HCT116 (cell line): ENCODE data around the gene HIPK2. TPM values are rescaled to one million over a fixed set of nuclear protein-coding genes. Genes with fewer than 3 reads are reported as not detected.

Experiments
- ATAC-seq: fragments of 200-7000 bp; cut with Tn5 transposase; 2 replicates; pipeline ENCODE4 v1.9.1; 2020; ENCODE audit warnings: mild to moderate bottlenecking, moderate library complexity
- BruUV-seq: library from RNA; stranded (reverse); fragments of 400-500 nt; replicated peaks from 2 replicates; lab custom pipeline; 2021; lab: Mats Ljungman, UMichigan
- CTCF ChIA-PET: fragments of 300-600 bp; sonication (Branson Sonifier 250); formaldehyde crosslinking; loops from one replicate; lab custom pipeline; 2021; ENCODE audit warnings: antibody characterized with exemption; lab: Charles Lee
- POLR2A ChIA-PET: fragments of 300-600, 350-600 bp; sonication (Branson Sonifier 250); formaldehyde crosslinking; loops from one replicate; lab custom pipeline; 2021; ENCODE audit warnings: antibody characterized with exemption; lab: Charles Lee
- RAD21 ChIA-PET, 2 experiments: fragments of 300-600 bp; sonication (Branson Sonifier 250); formaldehyde crosslinking; loops; one replicate each; lab custom pipeline; 2023; ENCODE audit warnings: low total read pairs in 2 of 2; ENCODE audit not compliant: uncharacterized antibody in 2 of 2, unreplicated experiment in 2 of 2, low non-redundant PET in 1 of 2; lab: Charles Lee
- DNase-seq: peaks from one replicate; pipeline ENCODE4 v3.0.0-alpha.2; 2010; ENCODE audit warnings: low read depth, low spot score
- H2AFZ ChIP-seq: fragments of 200-600 bp; shearing (Covaris generic), sonication (generic); 2 replicates; pipeline ENCODE4 v1.6.1; 2017; ENCODE audit warnings: low read depth, mixed run types, mixed read lengths, antibody characterized with exemption, low read length; ENCODE audit not compliant: poor library complexity, severe bottlenecking
- H3K27ac ChIP-seq: 2 replicates; pipeline ENCODE4 v1.5.1; 2012; ENCODE audit warnings: low read depth, low read length
- H3K27me3 ChIP-seq: fragments of 200-600 bp; sonication (generic); 2 replicates; pipeline ENCODE4 v1.6.1; 2016; ENCODE audit warnings: mixed run types, low read length, mixed read lengths; ENCODE audit not compliant: insufficient read depth
- H3K36me3 ChIP-seq, 2 experiments: fragments of 200-500 bp in 1 of 2; fragments of 200-600 bp in 1 of 2; sonication (Bioruptor generic) in 1 of 2; sonication (generic) in 1 of 2; 2 replicates each; pipeline versions ENCODE4 v1.5.1 to v1.6.1; 2014 to 2016; ENCODE audit warnings: low read length in 2 of 2, inconsistent platforms in 1 of 2, mixed read lengths in 1 of 2, mixed run types in 1 of 2; ENCODE audit not compliant: insufficient read depth in 2 of 2, control insufficient read depth in 1 of 2
- H3K4me1 ChIP-seq, 2 experiments: fragments of 200-600 bp in 1 of 2; sonication (generic) in 1 of 2; 2 replicates each; pipeline versions ENCODE4 v1.5.1 to v1.6.1; 2012 to 2017; ENCODE audit warnings: low read length in 2 of 2, inconsistent platforms in 1 of 2, mild to moderate bottlenecking in 1 of 2, mixed read lengths in 1 of 2, mixed run types in 1 of 2, moderate library complexity in 1 of 2; ENCODE audit not compliant: insufficient read depth in 2 of 2, control insufficient read depth in 1 of 2
- H3K4me2 ChIP-seq: fragments of 200-600 bp; sonication (generic); 2 replicates; pipeline ENCODE4 v1.6.1; 2017; ENCODE audit warnings: mixed run types, low read length, mixed read lengths
- H3K4me3 ChIP-seq, 2 experiments: fragments of 200-600 bp in 1 of 2; sonication (generic) in 1 of 2; replicated peaks in 1 of 2; 2 replicates each; pipeline ENCODE4 v1.5.1; 2011 to 2016; ENCODE audit warnings: low read length in 2 of 2, control low read depth in 1 of 2, low read depth in 1 of 2, mild to moderate bottlenecking in 1 of 2, mixed read lengths in 1 of 2, mixed run types in 1 of 2
- H3K79me2 ChIP-seq: fragments of 200-600 bp; sonication (generic); 2 replicates; pipeline ENCODE4 v1.6.1; 2017; ENCODE audit warnings: mild to moderate bottlenecking, mixed run types, low read length, moderate library complexity, mixed read lengths; ENCODE audit not compliant: insufficient read depth
- H3K9ac ChIP-seq: fragments of 200-600 bp; sonication (generic); 2 replicates; pipeline ENCODE4 v1.6.1; 2016; ENCODE audit warnings: low read length, mixed read lengths
- H3K9me2 ChIP-seq: fragments of 200-600 bp; sonication (generic), shearing (Covaris generic); 2 replicates; pipeline ENCODE4 v1.6.1; 2017; ENCODE audit warnings: mixed run types, mild to moderate bottlenecking, moderate library complexity; ENCODE audit not compliant: insufficient read depth
- H3K9me3 ChIP-seq, 2 experiments: fragments of 200-500 bp in 1 of 2; fragments of 200-600 bp in 1 of 2; sonication (Bioruptor generic) in 1 of 2; sonication (generic) in 1 of 2; 2 replicates each; pipeline ENCODE4 v1.6.1; 2014 to 2017; ENCODE audit warnings: low read length in 2 of 2, mixed read lengths in 2 of 2, inconsistent platforms in 1 of 2, low read depth in 1 of 2, mild to moderate bottlenecking in 1 of 2, mixed run types in 1 of 2, moderate library complexity in 1 of 2; ENCODE audit not compliant: control insufficient read depth in 1 of 2, insufficient read depth in 1 of 2
- H4K20me1 ChIP-seq: fragments of 200-600 bp; sonication (generic), shearing (Covaris generic); 2 replicates; pipeline ENCODE4 v1.6.1; 2017; ENCODE audit warnings: mixed run types, mild to moderate bottlenecking, moderate library complexity; ENCODE audit not compliant: insufficient read depth
- ATF3 ChIP-seq: IDR thresholded peaks from 2 replicates; pipeline ENCODE4 v1.6.1; 2012
- CEBPB ChIP-seq: IDR thresholded peaks from 2 replicates; pipeline ENCODE4 v1.6.1; 2012; ENCODE audit warnings: low read depth
- EGR1 ChIP-seq: IDR thresholded peaks from 2 replicates; pipeline ENCODE4 v1.6.1; 2012; ENCODE audit warnings: low read depth
- EZH2phosphoT487 ChIP-seq: fragments of 200-600 bp; IDR thresholded peaks from 2 replicates; pipeline ENCODE4 v1.6.1; 2018; ENCODE audit warnings: antibody characterized with exemption, borderline replicate concordance
- POLR2A ChIP-seq: IDR thresholded peaks from 2 replicates; pipeline ENCODE4 v1.7.0; 2011; ENCODE audit warnings: borderline replicate concordance; ENCODE audit not compliant: insufficient read depth, insufficient read length; ENCODE audit errors: extremely low read depth
- RAD21 ChIP-seq: IDR thresholded peaks from 2 replicates; pipeline ENCODE4 v1.6.1; 2012; ENCODE audit warnings: low read depth, mild to moderate bottlenecking
- REST ChIP-seq: IDR thresholded peaks from 2 replicates; pipeline ENCODE4 v1.6.1; 2012; ENCODE audit warnings: low read depth
- SRF ChIP-seq: IDR thresholded peaks from 2 replicates; pipeline ENCODE4 v1.6.1; 2012; ENCODE audit warnings: low read depth
- YY1 ChIP-seq: IDR thresholded peaks from 2 replicates; pipeline ENCODE4 v1.6.1; 2011; ENCODE audit warnings: low read length, low read depth, moderate library complexity, mild to moderate bottlenecking; ENCODE audit not compliant: insufficient replicate concordance; ENCODE audit errors: extremely low read depth
- ZBTB33 ChIP-seq: IDR thresholded peaks from 2 replicates; pipeline ENCODE4 v1.6.1; 2011; ENCODE audit warnings: mild to moderate bottlenecking, low read length, moderate library complexity; ENCODE audit not compliant: insufficient replicate concordance; ENCODE audit errors: extremely low read depth
- ZFX ChIP-seq: fragments of 450-650 bp; IDR thresholded peaks from 2 replicates; pipeline ENCODE4 v1.6.1; 2017
- ZNF274 ChIP-seq: fragments of 200-500 bp; sonication (Bioruptor generic); IDR thresholded peaks from 2 replicates; pipeline ENCODE4 v1.6.1; 2014; ENCODE audit warnings: mild to moderate bottlenecking, low read depth, low read length, inconsistent platforms
- intact Hi-C: fragments of 100-400 bp; cut with micrococcal nuclease; formaldehyde crosslinking; loops from 2 replicates; pipeline ENCODE4 v1.10.0; 2022
- total RNA-seq: library from RNA; stranded (reverse); gene quantifications from one replicate; pipeline ENCODE4 v1.2.1, GENCODE V29; 2021; ENCODE audit not compliant: unreplicated experiment

Gene HIPK2
- total RNA-seq, 1 experiment from 2014 or later: 49.5 TPM

GRCh38 chr7:139582130-139582650 is 195.6 kb downstream of the HIPK2 start:
- intact Hi-C loops: no loop called here
- Histone ChIP-seq H3K9ac (no peak overlapping the region), H3K79me2 (no peaks in the 10 kb centered on the region), H3K4me1 (no peaks in the 10 kb centered on the region), H3K27ac (no peak overlapping the region), H3K4me2 (no peak overlapping the region), H3K4me3 (no peak overlapping the region), H3K27me3 (no peaks in the 10 kb centered on the region), H3K9me3 (no peaks in the 10 kb centered on the region), H3K9me2 (no peaks in the 10 kb centered on the region), H4K20me1 (no peaks in the 10 kb centered on the region), H2AFZ (no peak overlapping the region), H3K36me3 (peaks cover 8 to 13% of the 10 kb centered on the region in 2 experiments; a peak in 3 of 4 replicates)
- ChIA-PET RAD21 (no interaction called here), CTCF (no interaction called here), POLR2A (no interaction called here)
- no TSS peak for BruUV-seq
- TF ChIP-seq ZBTB33: no peak
- no peak for TF ChIP-seq ZNF274
- no peak for TF ChIP-seq EZH2phosphoT487
- no peak for TF ChIP-seq POLR2A
- no peak for TF ChIP-seq ATF3
- no peak for TF ChIP-seq RAD21
- TF ChIP-seq ZFX: no peak
- no peak for TF ChIP-seq SRF
- no peak for TF ChIP-seq EGR1
- no peak for TF ChIP-seq CEBPB
- TF ChIP-seq YY1: no peak
- TF ChIP-seq REST: no peak
- DNase-seq: no peak
- ATAC-seq: no peak
